OCI-LY1 (cell line): ENCODE data around the gene CRTC1.

Experiments used
- H2AFZ ChIP-seq: fragments of 200-600 bp; sonication (generic), shearing (Covaris generic); 2 replicates; pipeline ENCODE4 v1.6.0; 2014; ENCODE audit warnings: antibody characterized with exemption, mild to moderate bottlenecking, low read length
- H3F3A ChIP-seq: fragments of 200-600 bp; sonication (generic), shearing (Covaris generic); 2 replicates; pipeline ENCODE4 v1.6.0; 2014; ENCODE audit warnings: mild to moderate bottlenecking, antibody characterized with exemption, low read length, moderate library complexity; ENCODE audit not compliant: insufficient read depth
- H3K27ac ChIP-seq: fragments of 200-600 bp; sonication (generic); 2 replicates; pipeline ENCODE4 v1.5.1; 2014; ENCODE audit warnings: low read length, mixed run types, mild to moderate bottlenecking, low read depth; ENCODE audit not compliant: poor library complexity, severe bottlenecking
- H3K27me3 ChIP-seq: fragments of 200-600 bp; sonication (generic); 2 replicates; pipeline ENCODE4 v1.6.0; 2014; ENCODE audit warnings: antibody characterized with exemption, mild to moderate bottlenecking, low read length, moderate library complexity; ENCODE audit not compliant: insufficient read depth
- H3K36me3 ChIP-seq: fragments of 200-600 bp; sonication (generic); 2 replicates; pipeline ENCODE4 v1.6.1; 2014; ENCODE audit warnings: mild to moderate bottlenecking, antibody characterized with exemption, low read length, moderate library complexity, mixed read lengths; ENCODE audit not compliant: insufficient read depth
- H3K4me1 ChIP-seq: fragments of 200-600 bp; sonication (generic); 2 replicates; pipeline ENCODE4 v1.5.1; 2014; ENCODE audit warnings: mild to moderate bottlenecking, low read length, moderate library complexity; ENCODE audit not compliant: insufficient read depth, severe bottlenecking
- H3K4me2 ChIP-seq: fragments of 200-600 bp; sonication (generic), shearing (Covaris generic); 2 replicates; pipeline ENCODE4 v1.6.1; 2014; ENCODE audit warnings: low read length
- H3K4me3 ChIP-seq: fragments of 200-600 bp; sonication (generic); 2 replicates; pipeline ENCODE4 v1.5.1; 2014; ENCODE audit warnings: low read length, low read depth, mild to moderate bottlenecking, mixed read lengths; ENCODE audit not compliant: poor library complexity, severe bottlenecking
- H3K79me2 ChIP-seq: fragments of 200-600 bp; shearing (Covaris generic); 2 replicates; pipeline ENCODE4 v1.6.1; 2016; ENCODE audit warnings: mixed run types, low read length, mixed read lengths; ENCODE audit not compliant: insufficient read depth
- H3K9ac ChIP-seq: fragments of 200-600 bp; sonication (generic), shearing (Covaris generic); 2 replicates; pipeline ENCODE4 v1.6.1; 2014; ENCODE audit warnings: mild to moderate bottlenecking, low read length, mixed read lengths
- H3K9me2 ChIP-seq: fragments of 200-600 bp; sonication (generic), shearing (Covaris generic); 2 replicates; pipeline ENCODE4 v1.6.1; 2014; ENCODE audit warnings: low read depth, mild to moderate bottlenecking, low read length, mixed read lengths
- H3K9me3 ChIP-seq: fragments of 200-600 bp; shearing (Covaris generic); 2 replicates; pipeline ENCODE4 v1.6.1; 2014; ENCODE audit warnings: low read length, mixed read lengths
- H4K20me1 ChIP-seq: fragments of 200-600 bp; sonication (generic), shearing (Covaris generic); 2 replicates; pipeline ENCODE4 v1.6.0; 2016; ENCODE audit warnings: mild to moderate bottlenecking, low read length; ENCODE audit not compliant: insufficient read depth
- EZH2 ChIP-seq: fragments of 200-600 bp; sonication (generic), shearing (Covaris generic); IDR thresholded peaks from 2 replicates; pipeline ENCODE4 v1.8.0; 2017; ENCODE audit warnings: borderline replicate concordance, mixed run types, mild to moderate bottlenecking, antibody characterized with exemption, low read length, moderate library complexity, mixed read lengths
- TF ChIP-seq, protein P1 (sequence below): fragments of 200-600 bp; sonication (generic), shearing (Covaris generic); IDR thresholded peaks from 2 replicates; pipeline ENCODE4 v1.5.1; 2017; ENCODE audit warnings: mild to moderate bottlenecking, antibody characterized with exemption, low read length, moderate library complexity, mixed read lengths

CRTC1 gene

DNA sequence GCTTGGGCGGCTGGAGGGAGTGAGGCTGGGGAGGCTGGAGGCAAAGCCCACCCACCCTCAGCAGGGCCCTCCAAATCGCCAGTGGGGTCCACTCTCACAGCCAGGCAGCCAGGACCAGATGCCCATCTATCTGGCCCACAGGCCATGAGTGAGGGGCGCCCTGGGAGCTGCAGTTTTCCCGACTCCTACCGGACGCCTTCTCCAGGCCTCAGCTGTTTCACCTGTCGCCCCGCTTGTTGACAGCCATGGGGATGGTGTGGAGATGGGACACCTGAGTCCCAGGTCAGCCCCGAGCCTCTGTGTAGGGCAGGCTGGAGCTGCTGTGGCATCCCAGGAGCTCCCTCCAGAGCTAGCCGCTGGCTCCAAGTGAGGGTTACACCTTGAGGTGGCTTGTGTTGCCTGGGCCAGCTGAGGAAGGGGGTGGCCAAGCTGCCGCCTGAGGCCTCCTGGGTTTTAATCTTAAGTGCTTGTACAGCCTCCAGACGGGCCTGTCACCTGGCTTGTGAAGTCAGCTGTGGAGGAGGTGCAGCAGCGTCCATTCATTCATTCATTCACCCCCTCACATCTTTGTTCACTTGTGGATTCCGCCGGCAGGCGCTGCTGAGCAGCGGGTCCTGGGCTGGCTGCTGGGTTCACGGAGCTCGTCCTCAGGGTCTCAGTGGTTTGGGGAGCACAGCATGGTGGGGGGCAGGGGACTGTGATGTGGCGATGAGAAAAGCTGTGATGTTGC lies 55.6 kb downstream of the CRTC1 start:
- Histone ChIP-seq H3K4me2 (no peak overlapping the region), H3K27ac (no peak overlapping the region), H3K36me3 (no peaks in the 10 kb centered on the region), H3K4me3 (no peak overlapping the region), H4K20me1 (no peaks in the 10 kb centered on the region), H3K9me2 (no peaks in the 10 kb centered on the region), H3K4me1 (no peaks in the 10 kb centered on the region), H3K9ac (no peak overlapping the region), H3K9me3 (no peaks in the 10 kb centered on the region), H3F3A (no peaks in the 10 kb centered on the region), H3K79me2 (no peaks in the 10 kb centered on the region), H3K27me3 (0 out of 2 replicates have a peak, but pooled peaks cover 3% of the 10 kb centered on the region), H2AFZ (no peak overlapping the region)
- TF ChIP-seq, protein P1, sequence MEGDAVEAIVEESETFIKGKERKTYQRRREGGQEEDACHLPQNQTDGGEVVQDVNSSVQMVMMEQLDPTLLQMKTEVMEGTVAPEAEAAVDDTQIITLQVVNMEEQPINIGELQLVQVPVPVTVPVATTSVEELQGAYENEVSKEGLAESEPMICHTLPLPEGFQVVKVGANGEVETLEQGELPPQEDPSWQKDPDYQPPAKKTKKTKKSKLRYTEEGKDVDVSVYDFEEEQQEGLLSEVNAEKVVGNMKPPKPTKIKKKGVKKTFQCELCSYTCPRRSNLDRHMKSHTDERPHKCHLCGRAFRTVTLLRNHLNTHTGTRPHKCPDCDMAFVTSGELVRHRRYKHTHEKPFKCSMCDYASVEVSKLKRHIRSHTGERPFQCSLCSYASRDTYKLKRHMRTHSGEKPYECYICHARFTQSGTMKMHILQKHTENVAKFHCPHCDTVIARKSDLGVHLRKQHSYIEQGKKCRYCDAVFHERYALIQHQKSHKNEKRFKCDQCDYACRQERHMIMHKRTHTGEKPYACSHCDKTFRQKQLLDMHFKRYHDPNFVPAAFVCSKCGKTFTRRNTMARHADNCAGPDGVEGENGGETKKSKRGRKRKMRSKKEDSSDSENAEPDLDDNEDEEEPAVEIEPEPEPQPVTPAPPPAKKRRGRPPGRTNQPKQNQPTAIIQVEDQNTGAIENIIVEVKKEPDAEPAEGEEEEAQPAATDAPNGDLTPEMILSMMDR, result no peak
- no peak for TF ChIP-seq EZH2

DNA sequence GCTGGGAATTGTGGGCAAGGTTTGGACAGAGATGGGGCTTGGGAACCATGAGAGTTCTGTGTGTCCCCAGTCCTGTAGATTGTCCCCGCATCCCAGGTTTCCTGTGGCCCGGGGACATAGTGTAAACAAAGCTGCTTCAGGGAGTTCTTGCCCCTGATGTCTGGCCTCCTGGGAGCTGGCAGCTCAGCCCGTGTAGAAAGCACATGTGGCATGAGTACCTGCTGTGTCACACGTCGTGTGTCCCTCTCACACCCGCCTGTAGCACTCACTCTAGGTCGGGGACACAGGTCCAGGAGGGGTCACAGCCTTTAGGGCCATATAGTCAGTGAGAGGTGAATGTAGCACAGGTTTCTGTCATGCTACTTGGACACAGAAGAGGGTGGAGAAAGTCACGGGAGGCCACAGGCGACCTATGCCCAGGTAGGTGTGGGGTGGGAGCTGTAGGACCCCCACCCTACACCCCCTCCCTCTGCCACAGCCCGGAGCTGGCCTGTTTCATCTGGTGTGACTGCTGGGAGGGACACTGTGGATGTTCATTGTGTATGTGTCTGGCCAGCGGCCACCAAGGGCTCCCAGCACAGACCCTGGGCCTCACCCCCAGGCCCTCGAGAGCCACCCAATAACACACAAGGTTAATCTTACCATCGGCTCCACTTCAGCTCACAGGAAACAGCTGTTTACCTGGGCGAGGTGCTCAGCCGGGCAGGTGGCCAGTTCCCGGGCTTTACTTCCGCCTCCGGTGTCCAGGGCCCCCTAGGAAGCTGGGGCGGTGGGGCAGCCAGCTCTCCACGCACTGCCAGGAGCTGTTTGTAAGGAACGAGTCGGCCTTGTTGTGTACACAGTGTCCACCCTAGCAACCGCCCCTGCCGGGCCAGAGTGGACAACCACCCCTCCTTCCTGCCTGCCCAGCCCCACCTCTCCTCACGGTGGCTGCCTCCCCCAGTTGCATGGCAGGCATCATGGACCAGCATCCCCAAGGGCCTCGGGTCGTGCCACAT lies 57.9 kb downstream of the CRTC1 start:
- no peak overlapping the region for H3K4me3 ChIP-seq
- H3K9me2 ChIP-seq, result no peaks in the 10 kb centered on the region
- no peaks in the 10 kb centered on the region for H3K27me3 ChIP-seq
- no peak overlapping the region for H3K4me2 ChIP-seq
- no peaks in the 10 kb centered on the region for H3K36me3 ChIP-seq
- no peaks in the 10 kb centered on the region for H4K20me1 ChIP-seq
- no peak for TF ChIP-seq EZH2
- TF ChIP-seq, protein P1, result no peak
- H2AFZ ChIP-seq, result no peak overlapping the region
- no peaks in the 10 kb centered on the region for H3F3A ChIP-seq
- H3K79me2 ChIP-seq, result no peaks in the 10 kb centered on the region
- no peak overlapping the region for H3K27ac ChIP-seq
- H3K9me3 ChIP-seq, result no peaks in the 10 kb centered on the region
- no peaks in the 10 kb centered on the region for H3K4me1 ChIP-seq
- H3K9ac ChIP-seq, result no peak overlapping the region

DNA sequence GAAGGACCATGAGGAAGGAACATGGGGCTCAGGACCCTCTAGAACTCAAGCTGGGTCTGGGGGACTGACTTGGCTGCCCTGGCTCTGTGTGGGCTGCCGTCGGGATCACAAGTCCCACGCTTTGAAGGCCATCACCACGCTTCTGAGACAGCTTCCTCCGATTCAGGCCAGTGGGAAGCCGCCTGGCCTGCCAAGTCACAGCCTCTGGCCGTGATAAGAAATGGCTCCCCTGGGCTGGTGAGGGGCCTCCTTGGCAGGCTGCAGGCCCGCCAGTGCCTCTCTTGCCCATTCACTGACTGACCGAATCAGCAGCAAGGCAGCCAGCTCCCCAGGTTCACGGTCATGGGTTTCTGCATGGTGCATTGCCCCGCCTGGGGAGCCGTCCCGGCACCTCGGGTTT lies 58.8 kb downstream of the CRTC1 start:
- Histone ChIP-seq H3K4me1 (no peaks in the 10 kb centered on the region), H2AFZ (no peak overlapping the region), H3F3A (no peaks in the 10 kb centered on the region)

More for the DNA sequence above, 58.8 kb downstream of the CRTC1 start:
- H3K36me3 ChIP-seq, result no peaks in the 10 kb centered on the region
- no peak overlapping the region for H3K4me3 ChIP-seq
- no peak overlapping the region for H3K4me2 ChIP-seq
- TF ChIP-seq, protein P1, result no peak
- TF ChIP-seq EZH2, result no peak
- H3K9me2 ChIP-seq, result no peaks in the 10 kb centered on the region
- no peak overlapping the region for H3K9ac ChIP-seq
- no peaks in the 10 kb centered on the region for H3K79me2 ChIP-seq
- H3K27ac ChIP-seq, result no peak overlapping the region
- no peaks in the 10 kb centered on the region for H3K9me3 ChIP-seq
- H4K20me1 ChIP-seq, result no peaks in the 10 kb centered on the region
- H3K27me3 ChIP-seq, result no peaks in the 10 kb centered on the region
